GM23248 (cell line): Measurements from ENCODE around the gene GNB1. TPM values are rescaled to one million over a fixed set of nuclear protein-coding genes. Genes with fewer than 3 reads are reported as not detected.

Experiments used
- DNase-seq: peaks from one replicate; pipeline ENCODE4 v3.0.0-alpha.2; 2015
- H2AFZ ChIP-seq: fragments of 200-600 bp; sonication (generic); 2 replicates; pipeline ENCODE4 v1.6.1; 2016; ENCODE audit warnings: antibody characterized with exemption
- H3F3A ChIP-seq: fragments of 200-600 bp; sonication (generic); 2 replicates; pipeline ENCODE4 v1.6.1; 2016; ENCODE audit warnings: mild to moderate bottlenecking, antibody characterized with exemption, mixed run types; ENCODE audit not compliant: insufficient read depth
- H3K27ac ChIP-seq: fragments of 200-600 bp; sonication (generic); 2 replicates; pipeline ENCODE4 v1.5.1; 2016; ENCODE audit warnings: mild to moderate bottlenecking
- H3K27me3 ChIP-seq: fragments of 200-600 bp; sonication (generic); replicated peaks from 2 replicates; pipeline ENCODE4 v1.6.1; 2016; ENCODE audit warnings: mild to moderate bottlenecking; ENCODE audit not compliant: insufficient read depth
- H3K36me3 ChIP-seq: fragments of 200-600 bp; sonication (generic); 2 replicates; pipeline ENCODE4 v1.6.1; 2016; ENCODE audit warnings: low read depth, mild to moderate bottlenecking
- H3K4me1 ChIP-seq: fragments of 200-600 bp; sonication (generic); 2 replicates; pipeline ENCODE4 v1.6.1; 2016; ENCODE audit warnings: mild to moderate bottlenecking; ENCODE audit not compliant: insufficient read depth
- H3K4me2 ChIP-seq: fragments of 200-600 bp; sonication (generic); one replicate; pipeline ENCODE4 v1.6.1; 2016; ENCODE audit warnings: mild to moderate bottlenecking; ENCODE audit not compliant: unreplicated experiment
- H3K4me3 ChIP-seq: fragments of 200-600 bp; sonication (generic); 2 replicates; pipeline ENCODE4 v1.5.1; 2016; ENCODE audit warnings: mild to moderate bottlenecking
- H3K79me2 ChIP-seq: fragments of 200-600 bp; sonication (generic); 2 replicates; pipeline ENCODE4 v1.6.1; 2016; ENCODE audit warnings: mild to moderate bottlenecking; ENCODE audit not compliant: insufficient read depth
- H3K9ac ChIP-seq: fragments of 200-600 bp; sonication (generic); 2 replicates; pipeline ENCODE4 v1.6.1; 2016; ENCODE audit warnings: mild to moderate bottlenecking
- H3K9me2 ChIP-seq: fragments of 200-600 bp; sonication (generic); 2 replicates; pipeline ENCODE4 v1.6.1; 2016; ENCODE audit warnings: mixed run types, mild to moderate bottlenecking, moderate library complexity; ENCODE audit not compliant: insufficient read depth
- H3K9me3 ChIP-seq: fragments of 200-600 bp; sonication (generic); one replicate; pipeline ENCODE4 v1.6.1; 2017; ENCODE audit warnings: low read depth
- H4K20me1 ChIP-seq: fragments of 200-600 bp; sonication (generic); 2 replicates; pipeline ENCODE4 v1.6.0; 2016; ENCODE audit not compliant: insufficient read depth
- EZH2 ChIP-seq: fragments of 200-600 bp; sonication (generic); IDR thresholded peaks from 2 replicates; pipeline ENCODE4 v1.6.1; 2018; ENCODE audit warnings: antibody characterized with exemption, mild to moderate bottlenecking; ENCODE audit not compliant: insufficient read depth, poor library complexity, severe bottlenecking
- EZH2phosphoT487 ChIP-seq: fragments of 200-600 bp; sonication (generic); IDR thresholded peaks from 2 replicates; pipeline ENCODE4 v1.6.1; 2018; ENCODE audit warnings: antibody characterized with exemption, moderate library complexity, mild to moderate bottlenecking, low read depth; ENCODE audit not compliant: insufficient read depth
- WGBS, 2 experiments: methylation state at CpG; one replicate each; pipeline ENCODE4 v1.1.6; 2015 to 2017; ENCODE audit warnings: low lambda C conversion rate in 2 of 2, low coverage in 1 of 2; ENCODE audit errors: missing lambda C conversion rate in 2 of 2; 5-methylcytosine and 5-hydroxymethylcytosine counted together
- in situ Hi-C: fragments of 300-500 bp; cut with MboI; formaldehyde crosslinking; loops from 2 replicates; pipeline ENCODE4 v1.15.0; 2020
- polyA plus RNA-seq: library from polyadenylated mRNA; unstranded; fragments of >200 nt; fragmentation: Nextera tagmentation; extraction: Ambion mirVana; gene quantifications from 2 replicates; pipeline ENCODE4 v1.2.1, GENCODE V29; 2016
- total RNA-seq: library from RNA; depleted of rRNA; stranded (reverse); fragments of >200 nt; shearing (Covaris generic); gene quantifications from 2 replicates; pipeline ENCODE4 v1.2.3, GENCODE V29; 2014

GNB1 gene
- total and polyA plus RNA-seq, 2 experiments from 2014 or later, result 92.0 to 97.7 TPM

- H3K79me2 ChIP-seq, result peaks cover 36% of the 10 kb centered on the region
- no peak overlapping the region for H3K4me2 ChIP-seq
- in situ Hi-C loops, result no loop called here
- no peak overlapping the region for H3K27ac ChIP-seq
- H3K4me1 ChIP-seq, result peaks cover 36% of the 10 kb centered on the region
- TF ChIP-seq EZH2 (no peak), EZH2phosphoT487 (no peak)
- H3K9me3 ChIP-seq, result no peaks in the 10 kb centered on the region
- no peaks in the 10 kb centered on the region for H3K9me2 ChIP-seq
- H3K4me3 ChIP-seq, result no peak overlapping the region
- no peaks in the 10 kb centered on the region for H3K27me3 ChIP-seq
- 83% methylated on average over 7 of the region's 7 CpGs for WGBS, 2 experiments
- no peaks in the 10 kb centered on the region for H4K20me1 ChIP-seq
- peaks cover 61% of the 10 kb centered on the region for H3F3A ChIP-seq
- H3K9ac ChIP-seq, result no peak overlapping the region
- no peak overlapping the region for H2AFZ ChIP-seq
- peaks cover 20% of the 10 kb centered on the region for H3K36me3 ChIP-seq
- peak; percentile 16 for DNase-seq
These were observed 109.4 kb downstream of the GNB1 start for GRCh38 chr1:1781526-1781903.

GRCh38 chr1:1780598-1781525 lies 110.0 kb downstream of the GNB1 start:
- H3K9ac ChIP-seq, result no peak overlapping the region
- no peaks in the 10 kb centered on the region for H3K27me3 ChIP-seq
- 75 to 76% methylated on average over 7 of the region's 7 CpGs for WGBS, 2 experiments
- peak overlapping the region; percentile 19 for H3K4me2 ChIP-seq
- in situ Hi-C loops, result no loop called here
- no peaks in the 10 kb centered on the region for H3K9me3 ChIP-seq
- no peak for TF ChIP-seq EZH2
- no peak for TF ChIP-seq EZH2phosphoT487
- no peak overlapping the region for H3K4me3 ChIP-seq
- H3F3A ChIP-seq, result peaks cover 54% of the 10 kb centered on the region
- H3K9me2 ChIP-seq, result no peaks in the 10 kb centered on the region
- DNase-seq, result peak; percentile 26
- H3K36me3 ChIP-seq, result peaks cover 13% of the 10 kb centered on the region; the same call in 1 of the 2 replicates
- H3K27ac ChIP-seq, result peak overlapping the region; percentile 56
- no peak overlapping the region for H2AFZ ChIP-seq
- H3K4me1 ChIP-seq, result peaks cover 43% of the 10 kb centered on the region
- peaks cover 36% of the 10 kb centered on the region for H3K79me2 ChIP-seq
- no peaks in the 10 kb centered on the region for H4K20me1 ChIP-seq

DNA sequence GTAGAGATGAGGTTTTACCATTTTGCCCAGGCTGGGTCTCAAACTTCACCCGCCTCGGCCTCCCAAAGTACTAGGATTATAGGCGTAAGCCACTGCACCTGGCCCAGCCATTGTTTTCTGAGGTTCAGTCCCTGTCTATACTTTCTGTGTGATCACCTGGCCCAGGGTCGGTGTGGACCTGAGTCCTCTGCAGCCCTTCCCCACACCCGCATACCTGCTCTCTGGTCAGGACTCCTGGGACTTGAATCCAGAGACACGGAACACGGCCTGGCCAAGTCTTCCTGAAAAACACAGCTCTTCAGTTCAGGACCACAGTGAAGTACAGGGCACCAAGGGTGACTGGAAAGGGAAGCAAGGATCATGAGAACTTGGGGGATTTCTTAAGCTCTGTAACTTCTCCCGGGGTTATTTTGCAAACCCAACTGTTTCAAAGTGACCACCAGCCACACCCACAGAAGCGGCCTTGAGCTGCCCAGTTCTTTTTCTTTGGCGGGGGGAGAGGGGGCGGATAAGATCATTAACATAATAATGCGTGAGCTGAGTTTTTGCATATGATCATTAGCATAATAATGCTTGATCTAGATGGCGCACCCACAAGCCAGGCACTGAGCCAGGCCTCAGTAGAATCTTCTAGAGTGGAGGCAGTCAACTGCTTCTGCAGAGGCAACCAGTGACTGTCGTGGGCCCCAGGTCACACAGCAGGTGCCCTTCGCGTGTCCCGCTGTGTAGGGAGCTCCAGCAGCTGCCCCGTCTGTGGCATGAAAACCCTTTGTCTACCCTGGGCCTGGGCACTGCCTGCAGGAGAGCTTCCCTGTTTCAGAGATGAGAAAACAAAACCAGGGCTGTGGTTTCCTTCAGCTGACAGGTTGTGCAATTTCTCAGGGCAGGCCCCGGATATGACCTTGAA lies 110.9 kb downstream of the GNB1 start:
- Histone ChIP-seq H4K20me1 (no peaks in the 10 kb centered on the region), H3K36me3 (0 out of 2 replicates have a peak, but pooled peaks cover 4% of the 10 kb centered on the region), H3K27ac (peak overlapping the region; percentile 56), H3K4me3 (no peak overlapping the region), H2AFZ (no peak overlapping the region), H3K27me3 (no peaks in the 10 kb centered on the region), H3K4me1 (peaks cover 43% of the 10 kb centered on the region), H3K9me3 (no peaks in the 10 kb centered on the region), H3K79me2 (peaks cover 36% of the 10 kb centered on the region), H3K9me2 (no peaks in the 10 kb centered on the region), H3K9ac (no peak overlapping the region), H3K4me2 (peak overlapping the region; percentile 19), H3F3A (peaks cover 47% of the 10 kb centered on the region)
- peak; percentile 69 for DNase-seq
- in situ Hi-C loops, result no loop called here
- TF ChIP-seq EZH2, result no peak
- no peak for TF ChIP-seq EZH2phosphoT487
- WGBS, 2 experiments, result 61 to 62% methylated on average over 19 of the region's 19 CpGs

GRCh38 chr1:1779320-1779675 lies 111.6 kb downstream of the GNB1 start:
- no peak overlapping the region for H3K27ac ChIP-seq
- H3K4me2 ChIP-seq, result peak overlapping the region; percentile 77
- no peaks in the 10 kb centered on the region for H4K20me1 ChIP-seq
- no peaks in the 10 kb centered on the region for H3K27me3 ChIP-seq
- H3K36me3 ChIP-seq, result no peaks in the 10 kb centered on the region
- peaks cover 42% of the 10 kb centered on the region for H3F3A ChIP-seq
- peaks cover 38% of the 10 kb centered on the region for H3K79me2 ChIP-seq
- H3K9ac ChIP-seq, result no peak overlapping the region
- in situ Hi-C loops, result no loop called here
- H3K4me3 ChIP-seq, result peak overlapping the region; percentile 79; the same call in 1 of the 2 replicates
- WGBS, 2 experiments, result 81 to 83% methylated on average over 11 of the region's 11 CpGs
- no peak overlapping the region for H2AFZ ChIP-seq
- TF ChIP-seq EZH2, result no peak
- TF ChIP-seq EZH2phosphoT487, result no peak
- no peaks in the 10 kb centered on the region for H3K9me2 ChIP-seq
- peaks cover 43% of the 10 kb centered on the region for H3K4me1 ChIP-seq
- no peaks in the 10 kb centered on the region for H3K9me3 ChIP-seq
- DNase-seq, result peak; percentile 7
